Stomach (tissue), 4 donors: Measurements from ENCODE around the gene ASH1L.

Source experiments
- EP300 ChIP-seq: sonication (generic); formaldehyde crosslinking; IDR thresholded peaks from one replicate; pipeline ENCODE4 v1.6.1; 2017; ENCODE audit warnings: antibody characterized with exemption
- POLR2A ChIP-seq, 4 donors: fragments of 450-650 bp; IDR thresholded peaks; one replicate each; pipeline ENCODE4 v1.6.1; 2016; ENCODE audit warnings: antibody characterized with exemption in 4 of 4, control low read depth in 2 of 4, mild to moderate bottlenecking in 1 of 4, moderate library complexity in 1 of 4
- TF ChIP-seq, protein P1 (sequence below), 7 experiments: fragments of 450-650 bp in 4 of 7; fragments of 200-600 bp in 3 of 7; sonication (generic) in 3 of 7; IDR thresholded peaks; one replicate each; pipeline ENCODE4 v1.5.1; 2016 to 2019; ENCODE audit warnings: antibody characterized with exemption in 7 of 7, control low read depth in 2 of 7, mild to moderate bottlenecking in 1 of 7

- TF ChIP-seq, protein P1, sequence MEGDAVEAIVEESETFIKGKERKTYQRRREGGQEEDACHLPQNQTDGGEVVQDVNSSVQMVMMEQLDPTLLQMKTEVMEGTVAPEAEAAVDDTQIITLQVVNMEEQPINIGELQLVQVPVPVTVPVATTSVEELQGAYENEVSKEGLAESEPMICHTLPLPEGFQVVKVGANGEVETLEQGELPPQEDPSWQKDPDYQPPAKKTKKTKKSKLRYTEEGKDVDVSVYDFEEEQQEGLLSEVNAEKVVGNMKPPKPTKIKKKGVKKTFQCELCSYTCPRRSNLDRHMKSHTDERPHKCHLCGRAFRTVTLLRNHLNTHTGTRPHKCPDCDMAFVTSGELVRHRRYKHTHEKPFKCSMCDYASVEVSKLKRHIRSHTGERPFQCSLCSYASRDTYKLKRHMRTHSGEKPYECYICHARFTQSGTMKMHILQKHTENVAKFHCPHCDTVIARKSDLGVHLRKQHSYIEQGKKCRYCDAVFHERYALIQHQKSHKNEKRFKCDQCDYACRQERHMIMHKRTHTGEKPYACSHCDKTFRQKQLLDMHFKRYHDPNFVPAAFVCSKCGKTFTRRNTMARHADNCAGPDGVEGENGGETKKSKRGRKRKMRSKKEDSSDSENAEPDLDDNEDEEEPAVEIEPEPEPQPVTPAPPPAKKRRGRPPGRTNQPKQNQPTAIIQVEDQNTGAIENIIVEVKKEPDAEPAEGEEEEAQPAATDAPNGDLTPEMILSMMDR (IDR thresholded peaks at IDR 0.05): no peak
- TF ChIP-seq EP300 (no peak), POLR2A (IDR thresholded peaks at IDR 0.05) (no peak)
Observed at GRCh38 chr1:155479205-155479604, 83.4 kb downstream of the ASH1L start.
